SJSA1 (cell line): ENCODE results near the gene TDRD7. TPM values are rescaled to one million over a fixed set of nuclear protein-coding genes. Genes with fewer than 3 reads are reported as not detected.
"Not testable (repeated sequence)": the region's sequence is repeated elsewhere in the genome, so short reads cannot be mapped to it uniquely, and the experiment has no call there.

ENCODE experiments used
- DNase-seq, 2 experiments: peaks; one replicate each; pipeline ENCODE4 v3.0.0-alpha.2; 2015 to 2020; ENCODE audit warnings: low spot score in 2 of 2, low read depth in 1 of 2
- H3K27ac ChIP-seq: fragments of 250-450 bp; sonication (Bioruptor Pico); 2 replicates; pipeline ENCODE4 v1.5.1; 2020; ENCODE audit warnings: mild to moderate bottlenecking, moderate library complexity
- H3K27me3 ChIP-seq: fragments of 250-450 bp; sonication (Bioruptor Pico); replicated peaks from 2 replicates; pipeline ENCODE4 v1.5.1; 2020; ENCODE audit warnings: mild to moderate bottlenecking, moderate library complexity
- H3K36me3 ChIP-seq: fragments of 250-450 bp; sonication (Bioruptor Pico); 2 replicates; pipeline ENCODE4 v1.5.1; 2020; ENCODE audit warnings: mild to moderate bottlenecking
- H3K4me1 ChIP-seq: fragments of 250-450 bp; sonication (Bioruptor Pico); replicated peaks from 2 replicates; pipeline ENCODE4 v1.6.1; 2021; ENCODE audit warnings: mild to moderate bottlenecking
- H3K4me3 ChIP-seq: fragments of 250-450 bp; sonication (Bioruptor Pico); 2 replicates; pipeline ENCODE4 v1.5.1; 2020; ENCODE audit warnings: mild to moderate bottlenecking
- H3K9me3 ChIP-seq: fragments of 250-450 bp; sonication (Bioruptor Pico); replicated peaks from 2 replicates; pipeline ENCODE4 v1.5.1; 2020; ENCODE audit warnings: mild to moderate bottlenecking
- total RNA-seq: library from RNA; depleted of rRNA; stranded (reverse); fragments of >200 nt; shearing (Covaris generic); gene quantifications from 2 replicates; pipeline ENCODE4 v1.2.3, GENCODE V29; 2014

TDRD7 gene
- total RNA-seq, 1 experiment from 2014 or later = 5.3 TPM

DNA sequence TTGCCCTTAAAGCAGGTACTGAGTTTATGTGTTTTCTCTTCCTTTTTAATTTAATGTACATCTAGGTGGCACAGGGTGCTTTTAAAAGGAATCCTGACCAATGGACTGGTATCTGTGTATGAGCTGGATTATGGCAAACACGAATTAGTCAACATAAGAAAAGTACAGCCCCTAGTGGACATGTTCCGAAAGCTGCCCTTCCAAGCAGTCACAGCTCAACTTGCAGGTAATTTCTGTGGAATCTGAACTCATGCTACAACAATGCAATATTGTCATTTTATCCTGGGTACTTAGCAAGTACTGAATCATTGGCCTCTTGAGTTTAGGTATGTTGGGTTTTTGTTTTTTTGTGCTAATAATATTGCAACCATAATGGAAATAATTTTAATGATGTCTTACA is 75.2 kb downstream of the TDRD7 start:
- Histone ChIP-seq H3K9me3 (no peaks in the 10 kb centered on the region), H3K27me3 (no peaks in the 10 kb centered on the region), H3K36me3 (no peaks in the 10 kb centered on the region), H3K4me3 (no peak overlapping the region), H3K27ac (no peak overlapping the region), H3K4me1 (no peaks in the 10 kb centered on the region)
- DNase-seq = no peak

DNA sequence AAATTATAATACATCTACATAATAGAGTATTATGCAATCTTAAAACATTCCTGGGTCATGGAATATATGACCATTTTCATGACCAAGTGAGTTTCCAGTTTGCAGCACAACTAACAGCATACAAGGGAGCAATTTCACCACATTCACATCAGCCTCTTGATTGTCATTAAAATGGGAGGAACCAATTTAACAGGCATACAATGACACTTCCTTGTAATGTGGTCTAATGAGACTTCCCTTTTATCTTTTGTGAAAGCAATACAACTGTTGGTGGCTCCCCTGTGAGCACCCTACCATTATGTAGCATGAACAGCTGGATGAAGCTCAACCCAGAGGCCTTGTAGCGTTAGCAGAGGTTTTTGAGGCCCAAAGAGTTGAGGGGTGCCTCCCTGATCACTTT is 76.0 kb downstream of the TDRD7 start:
- no peak for DNase-seq
- Histone ChIP-seq H3K36me3 (no peaks in the 10 kb centered on the region), H3K4me3 (no peak overlapping the region), H3K9me3 (no peaks in the 10 kb centered on the region), H3K27ac (no peak overlapping the region), H3K27me3 (no peaks in the 10 kb centered on the region), H3K4me1 (no peaks in the 10 kb centered on the region)

DNA sequence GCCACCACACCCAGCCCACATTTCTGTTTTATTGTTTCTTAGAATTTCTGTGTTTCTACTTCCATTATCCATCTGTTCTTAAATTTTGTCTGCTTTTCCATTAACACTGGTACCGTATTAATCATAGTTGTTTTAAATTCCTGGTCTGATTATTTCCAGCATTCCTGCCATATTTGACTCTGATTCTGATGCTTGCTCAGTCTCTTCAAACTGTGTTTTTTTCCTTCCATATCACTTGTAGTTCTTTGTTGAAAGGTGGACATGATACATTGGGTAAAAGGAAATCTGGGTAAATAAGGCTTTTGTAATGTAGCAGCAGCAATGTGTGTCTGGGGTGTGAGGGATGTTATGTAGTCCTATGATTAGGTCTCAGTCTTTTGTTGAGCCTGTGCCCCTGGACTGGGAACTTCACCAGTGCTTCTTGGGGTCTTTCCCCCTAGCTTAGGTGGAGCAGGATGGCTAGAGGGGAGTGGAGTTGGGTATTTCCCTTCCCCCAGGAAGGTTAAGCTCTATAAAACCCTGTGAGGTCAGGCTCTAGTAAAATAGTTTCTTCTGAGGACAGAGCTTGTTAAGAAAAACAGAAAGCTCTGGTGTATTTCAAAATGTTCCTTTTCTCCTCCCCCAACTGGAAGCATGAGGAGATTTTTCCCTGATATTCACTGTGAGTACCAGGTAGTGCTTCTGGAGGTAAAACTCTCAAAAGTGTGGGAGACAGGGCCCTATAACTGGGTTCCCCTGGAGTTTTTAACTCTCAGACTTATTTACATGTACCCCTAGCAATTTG is 79.5 kb downstream of the TDRD7 start:
- no peak overlapping the region for H3K27ac ChIP-seq
- H3K4me3 ChIP-seq = no peak overlapping the region
- H3K27me3 ChIP-seq = no peaks in the 10 kb centered on the region

DNA sequence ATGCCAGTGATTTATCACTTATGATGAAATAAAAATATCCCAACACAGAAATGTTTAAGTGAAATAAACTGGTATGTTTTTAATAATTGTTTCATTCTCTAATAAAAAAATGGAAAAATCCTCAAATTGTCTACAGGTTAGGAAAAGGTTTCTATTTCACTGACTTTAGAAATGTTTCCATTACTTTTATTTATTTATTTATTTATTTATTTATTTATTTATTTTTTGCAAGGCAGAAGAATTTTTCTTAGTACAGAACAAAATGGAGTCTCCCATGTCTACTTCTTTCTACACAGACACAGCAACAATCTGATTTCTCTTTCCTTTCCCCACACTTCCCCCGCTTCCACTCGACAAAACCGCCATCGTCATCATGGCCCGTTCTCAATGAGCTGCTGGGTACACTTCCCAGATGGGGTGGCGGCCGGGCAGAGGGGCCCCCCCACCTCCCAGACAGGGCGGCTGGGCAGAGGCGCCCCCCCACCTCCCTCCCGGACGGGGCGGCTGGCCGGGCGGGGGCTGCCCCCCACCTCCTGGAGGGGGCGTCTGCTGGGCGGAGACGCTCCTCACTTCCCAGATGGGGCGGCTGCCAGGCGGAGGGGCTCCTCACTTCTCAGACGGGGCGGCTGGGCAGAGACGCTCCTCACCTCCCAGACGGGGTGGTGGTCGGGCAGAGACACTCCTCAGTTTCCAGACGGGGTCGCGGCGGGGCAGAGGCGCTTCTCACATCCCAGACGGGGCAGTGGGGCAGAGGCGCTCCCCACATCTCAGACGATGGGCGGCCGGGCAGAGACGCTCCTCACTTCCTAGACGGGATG is 85.9 kb downstream of the TDRD7 start:
- H3K36me3 ChIP-seq, DNase-seq, H3K9me3 ChIP-seq, H3K27ac ChIP-seq, H3K4me3 ChIP-seq: not testable (repeated sequence)
- peaks cover 12% of the 10 kb centered on the region for H3K4me1 ChIP-seq
- peaks cover 27% of the 10 kb centered on the region for H3K27me3 ChIP-seq

More for the DNA sequence above, 79.5 kb downstream of the TDRD7 start:
- Histone ChIP-seq H3K4me1 (no peaks in the 10 kb centered on the region), H3K36me3 (no peaks in the 10 kb centered on the region), H3K9me3 (no peaks in the 10 kb centered on the region)
- no peak for DNase-seq

DNA sequence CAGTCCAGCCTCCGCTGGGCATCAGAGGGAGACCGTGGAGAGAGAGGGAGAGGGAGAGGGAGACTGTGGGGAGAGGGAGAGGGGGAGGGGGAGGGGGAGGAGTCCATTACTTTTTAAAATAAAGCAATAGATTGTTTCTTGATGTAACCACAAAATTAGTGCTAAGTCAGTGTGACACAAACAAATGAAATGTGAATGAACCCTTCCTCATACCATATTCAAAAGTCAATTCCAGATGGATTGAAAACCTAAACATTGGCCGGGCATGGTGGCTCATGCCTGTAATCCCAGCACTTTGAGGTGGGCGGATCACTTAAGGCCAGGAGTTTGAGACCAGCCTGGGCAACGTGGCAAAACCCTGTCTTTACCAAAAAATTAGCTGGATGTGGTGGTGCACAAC is 87.0 kb downstream of the TDRD7 start:
- Histone ChIP-seq H3K27me3 (peaks cover 38% of the 10 kb centered on the region), H3K4me1 (peaks cover 12% of the 10 kb centered on the region)
- not testable (repeated sequence) for DNase-seq, H3K27ac ChIP-seq, H3K9me3 ChIP-seq, H3K36me3 ChIP-seq, H3K4me3 ChIP-seq

DNA sequence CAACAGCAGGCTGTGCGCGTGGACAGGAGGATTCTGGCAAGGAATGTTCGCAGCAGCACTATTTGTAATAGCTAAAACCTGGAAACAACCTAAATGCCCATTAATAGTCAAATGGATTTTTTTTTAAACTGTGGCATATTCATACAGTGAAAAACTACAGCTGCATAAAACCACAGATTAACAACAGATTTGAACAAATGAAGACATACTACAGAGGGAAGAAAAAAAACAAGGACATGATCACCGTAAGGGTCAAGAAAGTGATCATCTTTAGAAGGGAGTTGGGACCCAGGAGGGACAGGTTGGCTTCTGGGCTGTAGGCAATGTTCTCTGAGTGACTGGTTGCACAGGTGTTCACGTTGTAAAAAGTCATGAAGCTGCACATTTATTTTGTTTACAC is 88.4 kb downstream of the TDRD7 start:
- no peak for DNase-seq
- Histone ChIP-seq H3K4me1 (peaks cover 12% of the 10 kb centered on the region), H3K4me3 (no peak overlapping the region), H3K36me3 (no peaks in the 10 kb centered on the region), H3K27me3 (peaks cover 44% of the 10 kb centered on the region), H3K9me3 (no peaks in the 10 kb centered on the region), H3K27ac (no peak overlapping the region)

DNA sequence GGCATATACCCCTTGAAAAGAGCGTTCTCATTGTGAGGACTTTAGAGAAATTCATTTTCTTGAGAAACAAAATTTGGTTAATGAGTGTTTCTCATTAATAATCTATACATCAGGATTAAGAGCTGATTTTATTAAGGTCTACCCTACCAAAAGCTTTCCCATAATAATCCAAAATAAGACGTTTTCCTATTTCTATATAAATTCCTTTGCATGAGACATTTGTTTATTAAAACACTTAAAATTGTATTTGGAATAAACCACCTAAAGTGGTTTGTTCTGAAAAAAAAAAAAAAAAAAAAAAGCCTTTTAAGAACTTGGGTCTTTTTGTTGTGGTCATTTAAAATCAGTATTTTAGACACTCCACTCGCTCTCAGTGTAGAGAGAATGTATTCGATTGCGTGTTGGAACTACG is 88.9 kb downstream of the TDRD7 start:
- H3K27me3 ChIP-seq = peaks cover 44% of the 10 kb centered on the region
- peaks cover 12% of the 10 kb centered on the region for H3K4me1 ChIP-seq

DNA sequence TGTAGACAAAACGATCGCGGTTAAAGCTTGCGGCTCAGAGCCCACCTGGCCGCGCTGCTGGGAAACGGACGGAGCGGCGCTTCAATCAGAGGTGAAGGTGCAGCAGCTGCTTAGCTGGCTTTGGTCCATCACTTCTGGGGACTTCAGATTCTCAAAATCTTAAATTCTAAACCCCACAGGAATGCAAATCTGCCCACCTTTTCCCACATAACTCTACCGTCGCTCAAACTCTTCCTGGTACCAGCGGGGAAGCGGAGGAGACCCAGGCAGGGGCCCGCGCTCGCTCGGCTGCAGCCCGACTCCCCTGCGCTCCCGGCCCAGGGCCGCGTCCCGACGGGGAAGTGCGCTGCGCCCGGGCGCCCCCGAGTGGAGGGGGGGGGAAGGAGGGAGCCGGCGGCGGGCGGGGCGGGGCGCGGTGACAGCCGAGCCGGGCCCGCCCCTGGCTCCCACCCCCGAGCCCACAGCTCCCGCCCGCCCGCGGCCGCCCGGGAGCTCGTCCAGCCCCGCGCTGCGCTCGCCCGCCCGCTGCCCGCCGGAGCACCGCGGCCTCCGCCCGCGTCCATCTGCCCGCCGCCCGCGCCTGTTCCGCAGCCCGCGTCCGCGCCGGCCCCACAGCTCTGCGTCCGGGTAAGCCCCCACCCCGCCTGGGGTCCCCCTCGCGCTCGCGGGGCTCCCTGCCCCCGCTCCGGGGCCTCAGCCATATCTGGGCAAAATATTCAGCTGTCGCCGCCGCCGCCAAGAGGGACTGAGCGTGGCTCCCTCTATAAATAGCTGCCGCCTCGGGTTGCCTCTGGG is 89.5 kb downstream of the TDRD7 start, which contains the start of gene TMOD1:
Gene TMOD1 (plus strand): TSS at position 490 of the 795 bp plus-strand sequence. CDS start 22,523 bp downstream, outside the sequence.
- Histone ChIP-seq H3K27ac (no peak within 1 kb of the TSS), H3K4me3 (peak within 1 kb of the TSS; percentile 42), H3K4me1 (peaks cover 12% of the 10 kb centered on the region), H3K36me3 (no peaks in the 10 kb centered on the region), H3K9me3 (no peaks in the 10 kb centered on the region), H3K27me3 (peaks cover 46% of the 10 kb centered on the region)
- DNase-seq = peak; percentile 28 to 50

More for the DNA sequence above, 88.9 kb downstream of the TDRD7 start:
- no peak overlapping the region for H3K4me3 ChIP-seq
- no peak overlapping the region for H3K27ac ChIP-seq
- H3K9me3 ChIP-seq = no peaks in the 10 kb centered on the region
- H3K36me3 ChIP-seq = no peaks in the 10 kb centered on the region
- no peak for DNase-seq

DNA sequence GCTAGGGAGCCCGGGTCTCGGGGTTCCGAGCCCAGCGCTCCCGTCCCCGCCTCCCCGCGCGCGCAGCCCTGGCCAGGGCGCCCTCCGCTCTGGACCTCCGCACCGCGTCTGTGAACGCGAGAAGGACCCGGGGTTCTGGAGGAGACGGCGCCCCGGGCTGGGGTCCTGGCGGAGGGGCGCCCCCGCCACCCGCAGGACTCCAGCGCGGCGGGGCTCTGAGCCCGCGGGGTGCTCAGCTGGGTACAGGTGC is 90.0 kb downstream of the TDRD7 start:
- no peaks in the 10 kb centered on the region for H3K36me3 ChIP-seq
- peaks cover 12% of the 10 kb centered on the region for H3K4me1 ChIP-seq
- H3K27ac ChIP-seq = no peak overlapping the region
- H3K9me3 ChIP-seq = no peaks in the 10 kb centered on the region
- peaks cover 46% of the 10 kb centered on the region for H3K27me3 ChIP-seq
- peak overlapping the region; percentile 42 for H3K4me3 ChIP-seq
- DNase-seq = no peak

DNA sequence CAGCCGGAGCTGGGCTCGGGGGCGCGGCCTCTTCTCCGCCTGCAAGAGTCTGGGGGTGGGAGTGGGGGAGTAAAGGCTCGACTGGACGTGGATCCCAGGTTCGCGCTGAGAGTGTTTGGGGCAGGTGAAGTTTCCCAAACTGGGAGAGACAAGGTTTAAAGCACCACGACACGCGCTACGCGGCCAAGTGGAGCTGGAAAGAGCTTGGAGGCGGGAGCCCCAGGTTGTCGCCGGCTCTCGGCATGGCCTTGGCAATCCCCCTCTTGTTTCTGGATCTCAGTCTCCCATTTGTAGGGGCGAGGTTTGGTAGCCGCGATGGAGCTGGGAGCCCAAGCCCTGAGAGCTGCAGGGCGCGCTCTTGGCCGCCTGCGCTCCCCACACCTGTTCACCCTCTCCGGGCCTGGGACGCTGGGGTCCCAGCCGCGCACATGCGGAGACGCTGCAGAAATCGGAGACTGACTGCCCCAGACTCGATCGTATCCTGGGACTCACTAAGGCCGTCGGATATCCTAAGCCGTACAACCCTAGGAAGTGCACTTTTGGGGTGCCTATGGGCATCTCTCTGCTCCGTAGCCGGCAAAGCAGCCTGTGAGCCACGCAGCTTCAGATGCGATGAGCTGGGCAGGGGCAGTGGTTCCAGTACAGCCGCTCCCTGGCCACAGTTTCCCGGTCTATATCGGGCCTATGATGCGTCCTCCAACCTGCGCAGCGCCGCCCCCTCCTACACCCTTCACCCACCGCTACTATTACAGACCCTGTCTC is 90.5 kb downstream of the TDRD7 start:
- no peak for DNase-seq
- Histone ChIP-seq H3K36me3 (no peaks in the 10 kb centered on the region), H3K27ac (no peak overlapping the region), H3K4me1 (peaks cover 12% of the 10 kb centered on the region), H3K4me3 (peak overlapping the region; percentile 42), H3K9me3 (no peaks in the 10 kb centered on the region), H3K27me3 (peaks cover 46% of the 10 kb centered on the region)

DNA sequence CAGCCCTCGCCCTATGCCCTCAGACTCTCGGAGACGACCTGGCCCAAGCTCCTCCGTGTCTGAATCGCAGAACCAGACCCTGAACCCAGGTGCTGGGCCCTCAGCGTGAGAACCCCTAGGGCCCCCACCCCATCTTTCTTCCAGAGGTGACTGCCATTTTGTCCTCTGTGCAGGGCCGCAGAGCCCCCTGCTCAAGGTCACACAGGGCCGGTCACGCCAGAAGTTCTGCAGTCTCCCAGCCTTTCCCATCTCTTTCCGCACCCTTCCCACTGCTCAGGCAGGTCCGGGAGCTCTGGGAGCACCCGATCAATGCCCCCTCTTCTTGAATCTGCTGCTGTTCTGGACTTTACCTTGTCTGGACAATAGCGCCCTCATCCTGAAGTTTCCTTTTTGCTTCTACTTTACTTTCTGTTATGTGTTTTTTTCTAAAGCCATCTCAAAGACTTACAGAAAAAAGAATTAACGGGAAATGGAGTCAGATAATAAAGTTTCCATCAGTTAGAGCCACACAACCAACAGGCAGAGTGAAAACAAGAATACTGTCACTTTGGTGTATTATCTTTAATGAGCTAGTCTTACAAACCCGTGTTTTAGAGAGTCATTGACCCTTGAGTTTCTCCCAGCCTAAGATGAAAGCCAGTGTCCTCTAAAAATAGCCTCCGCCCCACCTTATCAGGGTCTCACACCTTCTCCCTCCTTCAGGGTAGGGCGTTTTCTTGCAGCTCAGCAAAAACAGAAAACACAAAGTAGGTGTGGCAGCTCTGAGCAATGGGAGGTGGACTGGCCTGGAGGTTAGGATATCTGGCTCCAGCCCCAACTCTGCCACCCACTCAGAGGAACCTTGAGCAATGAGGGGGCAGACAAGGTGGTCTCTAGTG is 91.3 kb downstream of the TDRD7 start:
- H3K9me3 ChIP-seq = no peaks in the 10 kb centered on the region
- H3K4me3 ChIP-seq = no peak overlapping the region
- no peak for DNase-seq
- H3K36me3 ChIP-seq = no peaks in the 10 kb centered on the region
- no peak overlapping the region for H3K27ac ChIP-seq
- peaks cover 46% of the 10 kb centered on the region for H3K27me3 ChIP-seq
- H3K4me1 ChIP-seq = peaks cover 12% of the 10 kb centered on the region

DNA sequence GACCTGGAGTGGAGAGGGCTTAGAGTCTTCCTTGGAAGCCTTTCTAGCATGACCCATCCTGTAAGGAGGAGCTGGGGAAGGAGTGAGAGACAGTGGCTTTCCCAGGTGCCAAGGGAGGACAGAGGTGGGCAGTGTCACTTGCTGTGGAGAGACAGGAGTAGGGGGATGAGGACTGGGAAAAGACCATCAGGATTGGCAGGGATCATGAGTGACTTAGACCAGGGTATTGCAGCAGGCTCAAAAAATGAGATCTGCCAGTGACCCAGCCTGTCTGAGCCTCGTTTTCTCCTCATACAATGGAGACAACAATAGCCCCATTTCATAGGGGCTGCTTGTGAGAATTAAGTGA is 91.9 kb downstream of the TDRD7 start:
- peaks cover 12% of the 10 kb centered on the region for H3K4me1 ChIP-seq
- H3K9me3 ChIP-seq = no peaks in the 10 kb centered on the region
- no peaks in the 10 kb centered on the region for H3K36me3 ChIP-seq
- no peak overlapping the region for H3K4me3 ChIP-seq
- peaks cover 46% of the 10 kb centered on the region for H3K27me3 ChIP-seq
- peak in 1 of 2 experiments; percentile 11 for DNase-seq
- H3K27ac ChIP-seq = no peak overlapping the region
